Keratinocyte (primary cell): ENCODE results near the gene SLC6A2.

Experiments used
- CTCF ChIP-seq, 3 experiments: IDR thresholded peaks in 1 of 3; conservative IDR thresholded peaks in 1 of 3; optimal IDR thresholded peaks in 1 of 3; 2 replicates in 2 of 3; 3 replicates in 1 of 3; pipeline versions ENCODE3 to v1.5.1; 2011; ENCODE audit warnings: low read length in 3 of 3, mild to moderate bottlenecking in 3 of 3, moderate library complexity in 2 of 3, control low read depth in 1 of 3, inconsistent platforms in 1 of 3; ENCODE audit not compliant: insufficient read depth in 2 of 3; ENCODE audit errors: extremely low read depth in 1 of 3
- EZH2 ChIP-seq: IDR thresholded peaks from one replicate; pipeline ENCODE4 v1.6.1; 2012; ENCODE audit warnings: inconsistent platforms, mild to moderate bottlenecking, low read length, moderate library complexity

GRCh38 chr16:55668340-55669281 is 12.8 kb downstream of the SLC6A2 start:
- TF ChIP-seq CTCF (optimal IDR thresholded peaks at IDR 0.05 in 1 of 3, IDR thresholded peaks at IDR 0.05 in 1 of 3, conservative IDR thresholded peaks at IDR 0.05 in 1 of 3; ENCODE audit: extremely low read depth in 1 of 3, insufficient read depth in 2 of 3, low read length in 3 of 3) (peak in 1 of 3 experiments; percentile 12), EZH2 (no peak)
